NCI-H2029 treated with DMSO at 0.1 percent for 48 hours (cell line): ENCODE measurements around the gene MAEA.

Experiments
- DNase-seq: peaks from one replicate; lab custom pipeline; 2025; lab: John Stamatoyannopoulos, UW

The MAEA gene

GRCh38 chr4:1379801-1380331 is 90.2 kb downstream of the MAEA start:
- no peak for DNase-seq

- no peak for DNase-seq
These were observed 90.9 kb downstream of the MAEA start for GRCh38 chr4:1380368-1381151.

GRCh38 chr4:1381181-1381621 is 91.5 kb downstream of the MAEA start:
- no peak for DNase-seq

GRCh38 chr4:1381944-1382541 is 92.4 kb downstream of the MAEA start:
- DNase-seq: no peak

GRCh38 chr4:1382776-1383727 is 93.4 kb downstream of the MAEA start:
- DNase-seq: no peak

- DNase-seq: no peak
These were observed 94.3 kb downstream of the MAEA start for GRCh38 chr4:1383728-1384591.

GRCh38 chr4:1384675-1385372 is 95.1 kb downstream of the MAEA start:
- no peak for DNase-seq

- DNase-seq: no peak
These were observed 96.0 kb downstream of the MAEA start for GRCh38 chr4:1385373-1386340.
